ENCODE results near the gene JMJD6. TPM values are rescaled to one million over a fixed set of nuclear protein-coding genes. Genes with fewer than 3 reads are reported as not detected.
"Not testable (repeated sequence)": the region's sequence is repeated elsewhere in the genome, so short reads cannot be mapped to it uniquely, and the experiment has no call there.

The JMJD6 gene
- total RNA-seq, 2 experiments from 2014 or later: 72.2 to 76.2 TPM

- POLR2A ChIA-PET: interaction anchor here (0.5 to 6.6 kb wide), 3 partner anchors 10 to 445 kb away, joined by 3 to 87 read pairs (median 7); partner anchors contain the start of genes MFSD11 and SRSF2
- CTCF ChIA-PET: interaction anchor here (0.8 kb wide), 1 partner anchor 10 kb away, joined by 3 read pairs; no protein-coding TSS in a partner anchor
Measured at GRCh38 chr17:76723812-76724211, 2.6 kb downstream of the JMJD6 start.

- ChIA-PET CTCF (interaction anchor here (0.5 to 1.3 kb wide), 3 partner anchors 25 to 76 kb away, joined by 3 to 4 read pairs (median 3); no protein-coding TSS in a partner anchor), POLR2A (interaction anchor here (0.6 to 1.4 kb wide), 2 partner anchors 10 to 13 kb away, joined by 3 read pairs; no protein-coding TSS in a partner anchor)
Measured at GRCh38 chr17:76722977-76723376, 3.4 kb downstream of the JMJD6 start.

- POLR2A ChIA-PET: interaction anchor here (0.7 to 1.4 kb wide), 2 partner anchors 11 to 201 kb away, joined by 3 to 11 read pairs; no protein-coding TSS in a partner anchor
- CTCF ChIA-PET: interaction anchor here (1.3 kb wide), 1 partner anchor 24 kb away, joined by 3 read pairs; no protein-coding TSS in a partner anchor
Measured at GRCh38 chr17:76722279-76722678, 4.1 kb downstream of the JMJD6 start.

- CTCF ChIA-PET: interaction anchor here (0.6 kb wide), 1 partner anchor 58 kb away, joined by 3 read pairs; no protein-coding TSS in a partner anchor
- POLR2A ChIA-PET: no interaction called here
Measured at GRCh38 chr17:76721463-76721862, 4.9 kb downstream of the JMJD6 start.

GRCh38 chr17:76720941-76721340, 5.5 kb downstream of the JMJD6 start:
- CTCF ChIA-PET: interaction anchor here (0.6 kb wide), 1 partner anchor 58 kb away, joined by 3 read pairs; no protein-coding TSS in a partner anchor
- POLR2A ChIA-PET: no interaction called here

- CTCF ChIA-PET: no interaction called here
- POLR2A ChIA-PET: no interaction called here
Measured at GRCh38 chr17:76720211-76720610, 6.2 kb downstream of the JMJD6 start.

GRCh38 chr17:76718516-76718915, 7.9 kb downstream of the JMJD6 start:
- ChIA-PET CTCF (interaction anchor here (0.6 kb wide), 1 partner anchor 397 kb away, joined by 3 read pairs; no protein-coding TSS in a partner anchor), POLR2A (interaction anchor here (0.6 to 1.0 kb wide), 3 partner anchors 8 to 1287 kb away, joined by 3 read pairs; partner anchors contain the start of genes JMJD6 and METTL23)

GRCh38 chr17:76716839-76717215, 9.6 kb downstream of the JMJD6 start:
- CTCF ChIA-PET: interaction anchor here (0.6 to 3.1 kb wide), 7 partner anchors 10 to 157 kb away, joined by 3 to 17 read pairs (median 5); partner anchors contain the start of genes JMJD6 and METTL23

GRCh38 chr17:76716146-76716838, 10.1 kb downstream of the JMJD6 start:
- POLR2A ChIA-PET: interaction anchor here (0.7 to 1.4 kb wide), 5 partner anchors 10 to 21 kb away, joined by 3 to 9 read pairs (median 3); partner anchors contain the start of genes JMJD6, METTL23, MFSD11 and SRSF2
- CTCF ChIA-PET: interaction anchor here (0.6 to 3.1 kb wide), 7 partner anchors 11 to 156 kb away, joined by 3 to 17 read pairs (median 5); partner anchors contain the start of genes JMJD6 and METTL23

More at GRCh38 chr17:76716839-76717215, 9.6 kb downstream of the JMJD6 start:
- POLR2A ChIA-PET: interaction anchor here (0.5 to 1.4 kb wide), 5 partner anchors 10 to 70 kb away, joined by 3 to 9 read pairs (median 3); partner anchors contain the start of genes JMJD6 and METTL23

- ChIA-PET POLR2A (interaction anchor here (1.3 kb wide), 1 partner anchor 17 kb away, joined by 3 read pairs; no protein-coding TSS in a partner anchor), CTCF (interaction anchor here (0.5 to 3.1 kb wide), 8 partner anchors 12 to 551 kb away, joined by 3 to 17 read pairs (median 3); partner anchors contain the start of genes JMJD6 and METTL23)
Measured at GRCh38 chr17:76715496-76715830, 10.9 kb downstream of the JMJD6 start.

- ChIA-PET CTCF (interaction anchor here (0.5 to 3.1 kb wide), 10 partner anchors 12 to 551 kb away, joined by 3 to 17 read pairs (median 3); partner anchors contain the start of genes JMJD6 and METTL23), POLR2A (no interaction called here)
Measured at GRCh38 chr17:76714822-76715495, 11.4 kb downstream of the JMJD6 start.

GRCh38 chr17:76714336-76714735, 12.1 kb downstream of the JMJD6 start:
- CTCF ChIA-PET: interaction anchor here (0.9 to 1.7 kb wide), 9 partner anchors 10 to 329 kb away, joined by 3 to 7 read pairs (median 3); no protein-coding TSS in a partner anchor
- POLR2A ChIA-PET: interaction anchor here (0.6 kb wide), 2 partner anchors 40 to 45 kb away, joined by 3 to 7 read pairs; no protein-coding TSS in a partner anchor

GRCh38 chr17:76713765-76714164, 12.6 kb downstream of the JMJD6 start:
- ChIA-PET CTCF (interaction anchor here (0.9 to 1.7 kb wide), 6 partner anchors 11 to 328 kb away, joined by 3 to 7 read pairs (median 3); no protein-coding TSS in a partner anchor), POLR2A (interaction anchor here (0.6 kb wide), 1 partner anchor 45 kb away, joined by 3 read pairs; no protein-coding TSS in a partner anchor)

GRCh38 chr17:76712321-76712720, 14.1 kb downstream of the JMJD6 start:
- ChIA-PET CTCF (interaction anchor here (0.8 to 1.4 kb wide), 2 partner anchors 155 to 190 kb away, joined by 3 to 4 read pairs; no protein-coding TSS in a partner anchor), POLR2A (interaction anchor here (0.9 kb wide), 1 partner anchor 154 kb away, joined by 3 read pairs; no protein-coding TSS in a partner anchor)

GRCh38 chr17:76710863-76711611, 15.4 kb downstream of the JMJD6 start, which contains the start of gene MXRA7:
Gene MXRA7, minus strand, starts transcription at chr17:76710965. Its CDS starts 19 bp downstream, at chr17:76710946.
- POLR2A ChIA-PET: no interaction called here
- CTCF ChIA-PET: interaction anchor here (0.7 to 1.4 kb wide), 5 partner anchors 20 to 153 kb away, joined by 3 to 4 read pairs (median 3); no protein-coding TSS in a partner anchor

- POLR2A ChIA-PET: not testable (repeated sequence)
- CTCF ChIA-PET: interaction anchor here (1.0 to 1.2 kb wide), 3 partner anchors 19 to 187 kb away, joined by 3 read pairs; no protein-coding TSS in a partner anchor
Measured at GRCh38 chr17:76709951-76710862, 16.2 kb downstream of the JMJD6 start.

Data from activated CD8-positive, alpha-beta memory T cell treated with anti-CD3 and anti-CD28 coated beads for 36 hours (primary cell).